Right hindlimb (tissue), 1 donor: ENCODE results near the gene DENND5A.
"Not testable (repeated sequence)": the region's sequence is repeated elsewhere in the genome, so short reads cannot be mapped to it uniquely, and the experiment has no call there.

ENCODE experiments used
- DNase-seq: peaks from one replicate; pipeline ENCODE4 v3.0.0-alpha.2; 2018

DENND5A gene

DNA sequence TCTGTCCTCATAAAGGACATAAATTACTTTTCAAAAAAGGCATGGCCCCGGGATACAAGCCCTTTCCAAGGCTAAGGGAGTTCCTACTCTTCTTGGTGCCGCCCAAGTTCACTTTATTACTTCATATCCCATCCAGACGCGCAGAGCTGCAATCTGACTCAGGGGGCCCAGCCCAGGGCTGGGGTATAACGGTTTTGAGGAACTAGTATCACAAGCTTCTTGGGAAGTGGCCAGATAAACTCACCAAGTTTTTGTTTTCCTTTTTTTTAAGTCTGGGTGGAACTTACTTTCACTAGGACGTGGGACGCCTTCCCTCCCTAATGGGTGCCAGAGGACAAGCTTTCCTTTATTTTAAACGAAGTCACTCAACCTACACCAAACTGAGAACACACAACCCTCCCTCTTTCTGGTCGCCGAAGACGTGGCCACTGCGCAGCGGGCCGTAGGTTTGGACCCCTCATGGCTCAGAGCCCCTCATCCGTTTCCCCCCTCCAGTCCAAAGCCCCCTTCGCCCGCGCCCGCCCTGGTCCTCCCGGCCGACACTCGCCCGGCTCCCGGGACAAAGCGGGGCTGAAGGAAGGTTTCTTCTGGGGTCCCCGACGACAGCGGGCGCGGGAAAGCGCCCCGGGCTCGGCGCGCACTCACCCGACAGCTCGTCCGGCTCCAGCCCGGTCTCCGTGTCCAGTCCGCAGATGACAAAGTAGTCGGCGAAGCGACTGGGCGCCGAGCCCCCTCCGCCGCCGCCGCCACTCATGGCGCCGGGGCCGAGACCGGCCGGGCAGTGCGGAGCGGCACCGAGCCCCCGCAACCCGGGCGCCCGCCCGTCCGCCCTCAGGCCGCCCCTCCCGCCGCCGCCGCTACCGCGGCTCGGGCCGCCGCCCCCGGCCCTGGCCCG lies 587 bp downstream of the DENND5A start:
- DNase-seq: peak; percentile 86

GRCh38 chr11:9263840-9264315 lies 1.3 kb downstream of the DENND5A start:
- DNase-seq: no peak

GRCh38 chr11:9260838-9261146 lies 4.4 kb downstream of the DENND5A start:
- not testable (repeated sequence) for DNase-seq

GRCh38 chr11:9259981-9260837 lies 4.9 kb downstream of the DENND5A start:
- DNase-seq: no peak

DNA sequence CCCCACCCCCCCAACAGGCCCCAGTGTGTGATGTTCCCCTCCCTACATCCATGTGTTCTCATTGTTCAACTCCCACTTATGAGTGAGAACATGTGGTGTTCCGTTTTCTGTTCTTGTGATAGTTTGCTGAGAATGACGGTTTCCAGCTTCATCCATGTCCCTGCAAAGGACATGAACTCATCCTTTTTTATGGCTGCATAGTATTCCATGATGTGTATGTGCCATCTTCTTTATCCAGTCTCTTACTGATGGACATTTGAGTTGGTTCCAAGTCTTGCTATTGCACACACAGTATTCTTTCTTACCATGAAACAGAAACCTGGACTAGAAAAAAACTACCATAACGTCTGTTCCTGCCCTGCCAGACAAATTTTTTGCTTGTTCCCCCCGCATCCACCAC lies 6.9 kb downstream of the DENND5A start:
- not testable (repeated sequence) for DNase-seq

- DNase-seq: no peak
These were observed 10.7 kb downstream of the DENND5A start for GRCh38 chr11:9254416-9254815.

DNA sequence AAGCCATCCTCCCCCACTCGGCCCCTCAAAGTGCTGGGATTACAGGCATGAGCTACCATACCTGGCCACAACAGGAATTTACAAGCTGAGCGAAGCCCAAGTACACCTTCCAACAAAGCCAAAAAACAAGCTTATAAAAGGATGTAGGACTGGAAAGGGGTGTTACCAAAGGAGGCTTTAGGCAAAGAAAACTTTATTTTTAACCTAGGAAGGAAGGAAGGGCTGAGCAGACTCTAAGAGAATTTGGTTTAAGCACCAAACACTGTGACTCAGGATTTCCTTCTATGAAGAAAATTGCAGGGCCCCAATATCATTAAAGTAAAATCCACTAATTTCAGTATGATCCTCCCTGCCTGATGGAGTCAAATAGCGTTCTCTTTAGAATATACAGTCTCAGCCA lies 12.1 kb downstream of the DENND5A start:
- no peak for DNase-seq

GRCh38 chr11:9251311-9251710 lies 13.8 kb downstream of the DENND5A start:
- DNase-seq: no peak

GRCh38 chr11:9250139-9250582 lies 15.0 kb downstream of the DENND5A start:
- no peak for DNase-seq

DNA sequence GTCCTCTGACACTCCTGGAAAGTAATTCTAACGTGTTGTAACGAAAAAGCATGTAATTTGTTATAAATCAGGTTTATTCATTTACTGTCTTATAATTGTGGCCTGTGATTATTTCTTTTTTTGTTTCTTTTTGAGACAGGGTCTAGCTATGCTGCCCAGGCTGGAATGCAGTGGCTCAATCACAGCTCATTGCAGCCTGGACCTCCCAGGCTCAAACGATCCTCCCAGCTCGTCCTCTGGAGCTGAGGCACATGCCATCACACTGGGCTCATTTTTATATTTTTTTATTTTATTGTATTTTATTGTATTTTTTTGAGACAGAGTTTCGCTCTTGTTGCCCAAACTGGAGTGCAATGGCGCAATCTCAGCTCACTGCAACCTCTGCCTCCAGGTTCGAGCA lies 15.9 kb downstream of the DENND5A start:
- DNase-seq: no peak

GRCh38 chr11:9247863-9248262 lies 17.3 kb downstream of the DENND5A start:
- DNase-seq: no peak

DNA sequence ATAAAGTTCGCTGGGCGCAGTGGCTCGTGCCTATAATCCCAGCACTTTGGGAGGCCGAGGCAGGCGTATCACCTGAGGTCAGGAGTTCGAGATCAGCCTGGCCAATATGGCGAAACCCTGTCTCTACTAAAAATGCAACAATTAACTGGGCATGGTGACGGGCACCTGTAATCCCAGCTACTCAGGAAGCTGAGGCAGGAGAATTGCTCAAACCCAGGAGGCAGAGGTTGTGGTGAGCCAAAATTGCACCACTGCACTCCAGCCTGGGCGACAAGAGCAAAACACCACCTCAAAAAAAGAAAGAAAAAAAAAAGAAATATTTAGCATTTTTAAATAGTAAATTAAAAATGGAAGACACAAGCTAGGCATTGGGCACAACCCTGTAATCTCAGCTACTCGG lies 28.9 kb downstream of the DENND5A start:
- not testable (repeated sequence) for DNase-seq

DNA sequence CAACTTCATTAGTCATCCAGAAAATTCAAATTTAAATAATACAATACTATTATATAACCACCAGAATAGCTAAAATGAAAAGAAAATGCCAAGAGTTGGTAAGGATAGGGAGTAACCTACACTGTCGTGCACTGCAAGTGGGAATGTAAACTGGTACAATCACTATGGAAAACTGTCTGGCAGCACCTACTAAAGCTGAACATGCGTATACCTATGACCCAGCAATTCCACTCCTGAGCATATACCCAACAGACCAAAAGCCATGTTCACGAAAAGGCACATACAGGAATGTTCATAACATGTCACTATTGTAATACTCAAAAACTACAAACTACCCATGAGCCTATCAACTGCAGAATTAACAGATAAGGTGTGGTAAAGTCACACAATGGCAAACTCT lies 32.7 kb downstream of the DENND5A start:
- no peak for DNase-seq

DNA sequence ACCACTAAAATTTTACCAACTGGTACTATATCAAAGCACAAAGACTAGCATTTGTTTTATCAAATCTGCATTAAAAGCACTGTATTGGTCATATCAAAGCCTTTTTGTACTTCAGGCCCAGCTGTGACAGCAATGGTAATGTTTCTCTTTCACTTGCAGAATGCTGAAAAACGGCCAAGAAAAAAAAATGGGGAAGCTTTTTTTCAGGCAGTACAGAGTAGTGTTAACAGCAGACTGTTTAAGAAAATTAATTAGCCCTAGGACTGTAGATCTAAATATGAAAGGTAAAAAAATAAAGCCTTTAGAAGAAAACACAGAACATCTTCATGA lies 33.3 kb downstream of the DENND5A start:
- DNase-seq: no peak

DNA sequence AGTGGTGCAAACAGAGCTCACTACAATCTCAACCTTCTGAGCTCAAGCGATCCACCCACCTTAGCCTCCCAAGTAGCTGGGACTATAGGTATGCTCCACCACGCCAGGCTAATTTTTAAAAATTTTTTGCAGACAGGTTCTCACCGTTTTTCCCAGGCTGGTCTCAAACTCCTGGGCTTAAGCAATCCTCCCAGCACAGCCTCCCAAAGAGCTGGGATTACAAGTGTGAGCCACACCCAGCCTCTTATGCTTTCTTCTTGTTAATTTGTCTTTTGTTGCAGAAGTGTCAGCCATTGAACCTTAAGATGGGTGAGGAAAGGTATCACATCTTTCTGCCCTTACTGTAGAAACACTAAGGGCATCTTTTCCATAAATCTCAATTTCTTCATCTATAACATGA lies 34.9 kb downstream of the DENND5A start:
- DNase-seq: no peak

GRCh38 chr11:9228091-9228490 lies 37.1 kb downstream of the DENND5A start:
- DNase-seq: no peak

DNA sequence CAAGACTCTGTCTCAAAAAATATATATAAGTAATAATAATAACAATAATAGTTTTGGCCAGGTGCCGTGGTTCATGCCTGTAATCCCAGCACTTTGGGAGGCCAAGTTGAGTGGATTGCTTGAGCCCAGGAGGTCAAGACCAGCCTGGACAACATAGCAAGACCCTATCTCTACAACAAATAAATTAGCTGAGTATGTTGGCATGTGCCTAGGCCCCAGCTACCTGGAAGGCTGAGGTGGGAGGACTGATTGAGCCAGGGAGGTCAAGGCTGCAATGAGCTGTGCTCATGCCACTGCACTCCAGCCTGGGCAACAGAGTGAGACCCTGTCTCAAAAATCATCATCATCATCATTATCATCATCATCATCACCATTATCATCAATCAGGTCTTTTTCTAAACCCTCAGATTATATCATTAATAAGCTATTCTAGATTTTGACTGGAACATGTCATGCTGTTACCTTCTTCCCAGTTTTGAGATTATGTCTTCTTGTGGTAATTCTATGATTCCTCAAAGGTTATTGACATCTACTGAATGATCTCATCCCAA lies 39.3 kb downstream of the DENND5A start:
- DNase-seq: no peak

- no peak for DNase-seq
These were observed 42.5 kb downstream of the DENND5A start for GRCh38 chr11:9222654-9223053.

DNA sequence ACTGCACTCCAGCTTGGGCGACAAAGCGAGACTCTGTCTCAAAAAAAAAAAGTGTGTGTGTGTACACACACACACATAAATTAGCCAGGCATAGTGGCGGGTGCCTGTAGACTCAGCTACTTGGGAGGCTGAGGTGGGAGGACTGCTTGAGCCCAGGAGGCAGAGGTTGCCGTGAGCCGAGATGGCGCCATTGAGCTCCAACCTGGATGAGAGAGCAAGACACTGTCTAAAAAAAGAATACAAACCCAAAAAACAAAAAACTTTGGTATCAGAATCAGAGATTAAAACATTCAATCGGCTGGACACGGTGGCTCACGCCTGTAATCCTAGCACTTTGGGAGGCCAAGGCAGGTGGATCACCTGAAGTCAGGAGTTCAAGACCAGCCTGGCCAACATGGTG lies 44.3 kb downstream of the DENND5A start:
- DNase-seq: not testable (repeated sequence)

GRCh38 chr11:9219572-9219971 lies 45.6 kb downstream of the DENND5A start:
- peak; percentile 28 for DNase-seq

GRCh38 chr11:9219115-9219514 lies 46.0 kb downstream of the DENND5A start:
- DNase-seq: no peak

DNA sequence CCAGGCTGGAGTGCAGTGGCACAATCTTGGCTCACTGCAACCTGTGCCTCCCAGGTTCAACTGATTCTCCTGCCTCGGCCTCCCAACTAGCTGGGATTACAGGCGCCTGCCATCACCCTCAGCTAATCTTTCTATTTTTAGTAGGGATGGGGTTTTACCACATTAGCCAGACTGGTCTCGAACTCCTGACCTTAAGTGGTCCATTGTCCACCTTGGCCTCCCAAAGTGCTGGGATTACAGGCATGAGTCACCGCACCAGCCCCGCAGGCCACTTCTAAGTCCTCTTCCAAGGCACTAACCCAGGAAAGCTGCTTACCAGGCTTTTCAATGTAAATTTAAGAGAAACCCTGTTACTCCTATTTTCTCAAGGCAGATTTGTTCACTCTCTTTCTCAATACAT lies 50.4 kb downstream of the DENND5A start:
- no peak for DNase-seq

- DNase-seq: no peak
These were observed 53.8 kb downstream of the DENND5A start for GRCh38 chr11:9211322-9211721.

DNA sequence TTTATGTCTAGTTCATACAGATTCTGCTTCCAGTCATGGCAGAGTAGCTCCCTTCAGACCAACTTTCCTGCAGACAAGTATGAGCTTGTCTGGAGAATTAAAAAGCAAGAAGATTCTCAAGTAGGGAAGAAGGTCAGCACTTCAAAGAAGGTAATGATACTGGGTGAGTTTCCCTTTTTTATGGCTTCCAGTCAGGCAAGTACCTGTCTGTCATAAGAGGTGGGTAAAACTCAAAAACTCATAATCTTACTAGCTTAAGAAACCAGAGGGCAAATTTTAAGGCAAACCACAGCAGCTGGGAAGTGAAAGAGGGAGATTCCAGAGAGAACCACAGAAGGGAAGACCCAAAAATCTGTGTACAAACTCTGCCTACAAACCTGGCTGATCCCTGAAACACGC lies 54.2 kb downstream of the DENND5A start:
- DNase-seq: no peak
